Measurements from ENCODE around the gene PDZRN3.

DNA sequence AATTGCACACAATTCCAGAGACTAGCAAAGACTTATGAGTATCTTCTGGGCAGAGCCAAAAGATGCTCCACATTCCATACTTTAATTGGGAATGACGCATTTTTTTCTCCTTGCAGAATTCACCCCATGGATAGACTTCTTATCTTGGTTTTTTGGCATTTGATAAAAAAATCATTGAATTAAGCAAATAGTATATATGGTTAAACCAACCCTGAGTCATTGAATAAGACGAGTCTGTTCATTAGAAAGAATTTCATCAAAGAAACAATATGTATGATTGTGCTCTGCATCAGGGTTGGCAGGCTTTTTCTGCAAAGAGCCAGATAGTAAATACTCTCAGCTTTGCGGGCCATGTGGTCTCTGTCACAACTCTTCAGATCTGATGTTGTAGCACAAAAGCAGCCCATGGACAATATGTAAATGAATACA lies 9.2 kb upstream of the PDZRN3 start:
- TF ChIP-seq, protein P1, sequence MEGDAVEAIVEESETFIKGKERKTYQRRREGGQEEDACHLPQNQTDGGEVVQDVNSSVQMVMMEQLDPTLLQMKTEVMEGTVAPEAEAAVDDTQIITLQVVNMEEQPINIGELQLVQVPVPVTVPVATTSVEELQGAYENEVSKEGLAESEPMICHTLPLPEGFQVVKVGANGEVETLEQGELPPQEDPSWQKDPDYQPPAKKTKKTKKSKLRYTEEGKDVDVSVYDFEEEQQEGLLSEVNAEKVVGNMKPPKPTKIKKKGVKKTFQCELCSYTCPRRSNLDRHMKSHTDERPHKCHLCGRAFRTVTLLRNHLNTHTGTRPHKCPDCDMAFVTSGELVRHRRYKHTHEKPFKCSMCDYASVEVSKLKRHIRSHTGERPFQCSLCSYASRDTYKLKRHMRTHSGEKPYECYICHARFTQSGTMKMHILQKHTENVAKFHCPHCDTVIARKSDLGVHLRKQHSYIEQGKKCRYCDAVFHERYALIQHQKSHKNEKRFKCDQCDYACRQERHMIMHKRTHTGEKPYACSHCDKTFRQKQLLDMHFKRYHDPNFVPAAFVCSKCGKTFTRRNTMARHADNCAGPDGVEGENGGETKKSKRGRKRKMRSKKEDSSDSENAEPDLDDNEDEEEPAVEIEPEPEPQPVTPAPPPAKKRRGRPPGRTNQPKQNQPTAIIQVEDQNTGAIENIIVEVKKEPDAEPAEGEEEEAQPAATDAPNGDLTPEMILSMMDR (IDR thresholded peaks at IDR 0.05; ENCODE audit: poor library complexity), result no peak
- TF ChIP-seq EZH2phosphoT487 (IDR thresholded peaks at IDR 0.05; ENCODE audit: low read depth, severe bottlenecking, unreplicated experiment), result no peak
- TF ChIP-seq EZH2 (IDR thresholded peaks at IDR 0.05; ENCODE audit: borderline replicate concordance), result no peak
